Hepatocyte (in vitro differentiated cells): ENCODE results near the gene FUCA2. TPM values are rescaled to one million over a fixed set of nuclear protein-coding genes. Genes with fewer than 3 reads are reported as not detected.

Experiments used
- DNase-seq: peaks from one replicate; pipeline ENCODE4 v3.0.0-alpha.2; 2016; ENCODE audit warnings: low spot score
- H2AFZ ChIP-seq: fragments of 200-600 bp; sonication (generic); 2 replicates; pipeline ENCODE4 v1.6.0; 2016; ENCODE audit warnings: antibody characterized with exemption, mild to moderate bottlenecking
- H3K27ac ChIP-seq: fragments of 200-600 bp; sonication (generic); 2 replicates; pipeline ENCODE4 v1.5.1; 2016; ENCODE audit warnings: mild to moderate bottlenecking
- H3K27me3 ChIP-seq: fragments of 200-600 bp; sonication (generic); 2 replicates; pipeline ENCODE4 v1.6.1; 2016
- H3K36me3 ChIP-seq: fragments of 200-600 bp; sonication (generic); replicated peaks from 2 replicates; pipeline ENCODE4 v1.5.1; 2016; ENCODE audit warnings: low read depth; ENCODE audit not compliant: insufficient read depth
- H3K4me1 ChIP-seq: fragments of 200-600 bp; sonication (generic); 2 replicates; pipeline ENCODE4 v1.5.1; 2016; ENCODE audit warnings: mild to moderate bottlenecking, moderate library complexity; ENCODE audit not compliant: insufficient read depth
- H3K4me2 ChIP-seq: fragments of 200-600 bp; sonication (generic); 2 replicates; pipeline ENCODE4 v1.6.0; 2016
- H3K4me3 ChIP-seq: fragments of 200-600 bp; sonication (generic); 2 replicates; pipeline ENCODE4 v1.5.1; 2016; ENCODE audit warnings: mild to moderate bottlenecking
- H3K79me2 ChIP-seq: fragments of 200-600 bp; sonication (generic); 2 replicates; pipeline ENCODE4 v1.6.0; 2017; ENCODE audit warnings: mild to moderate bottlenecking
- H3K9me2 ChIP-seq: fragments of 200-600 bp; sonication (generic); replicated peaks from 2 replicates; pipeline ENCODE4 v1.6.0; 2017; ENCODE audit warnings: mild to moderate bottlenecking; ENCODE audit not compliant: insufficient read depth
- H3K9me3 ChIP-seq: fragments of 200-600 bp; sonication (generic); 2 replicates; pipeline ENCODE4 v1.5.1; 2016; ENCODE audit warnings: low read depth, mild to moderate bottlenecking
- H4K20me1 ChIP-seq: fragments of 200-600 bp; sonication (generic); 2 replicates; pipeline ENCODE4 v1.6.0; 2016; ENCODE audit warnings: mild to moderate bottlenecking; ENCODE audit not compliant: insufficient read depth, poor library complexity, severe bottlenecking
- EZH2 ChIP-seq: fragments of 200-600 bp; sonication (generic); IDR thresholded peaks from 2 replicates; pipeline ENCODE4 v1.6.1; 2016; ENCODE audit warnings: antibody characterized with exemption, mild to moderate bottlenecking, borderline replicate concordance
- EZH2phosphoT487 ChIP-seq: fragments of 200-600 bp; sonication (generic); IDR thresholded peaks from one replicate; pipeline ENCODE4 v1.6.1; 2018; ENCODE audit warnings: antibody characterized with exemption, mild to moderate bottlenecking, low read depth, moderate library complexity; ENCODE audit not compliant: unreplicated experiment, severe bottlenecking
- WGBS: methylation state at CpG from one replicate; pipeline ENCODE4 v1.1.6; 2016; ENCODE audit warnings: low lambda C conversion rate; ENCODE audit errors: missing lambda C conversion rate; 5-methylcytosine and 5-hydroxymethylcytosine counted together
- polyA plus RNA-seq: library from polyadenylated mRNA; unstranded; fragments of >200 nt; fragmentation: Nextera tagmentation; extraction: Ambion mirVana; gene quantifications from 2 replicates; pipeline ENCODE4 v1.2.1, GENCODE V29; 2016
- total RNA-seq: library from RNA; depleted of rRNA; stranded (reverse); fragments of >200 nt; gene quantifications from 2 replicates; pipeline ENCODE4 v1.2.3, GENCODE V29; 2014
- TF ChIP-seq, protein P1 (sequence below): fragments of 200-600 bp; sonication (generic); IDR thresholded peaks from 2 replicates; pipeline ENCODE4 v1.5.1; 2016; ENCODE audit warnings: antibody characterized with exemption, mild to moderate bottlenecking; ENCODE audit not compliant: poor library complexity

The FUCA2 gene
- total and polyA plus RNA-seq, 2 experiments from 2014 or later, result 117 to 142 TPM

DNA sequence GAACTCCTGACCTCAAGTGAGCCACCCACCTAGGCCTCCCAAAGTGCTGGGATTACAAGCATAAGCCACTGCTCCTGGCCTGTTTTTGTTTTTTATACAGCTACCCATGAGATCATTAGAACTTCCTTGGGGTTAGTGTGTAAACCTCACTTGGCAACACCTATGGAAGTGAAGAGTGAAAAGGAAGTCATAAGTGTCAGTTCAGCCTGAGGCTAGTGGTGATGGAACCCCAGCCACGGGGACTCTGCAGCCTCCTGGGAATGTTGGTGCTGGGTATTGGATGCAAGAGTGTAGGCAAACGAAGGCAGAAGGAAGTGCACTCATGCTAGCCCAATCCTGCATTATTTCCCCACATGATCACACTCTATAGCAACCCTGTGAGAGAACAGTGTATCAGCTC lies 33.6 kb upstream of the FUCA2 start:
- no peaks in the 10 kb centered on the region for H3K27me3 ChIP-seq
- no peak overlapping the region for H3K4me3 ChIP-seq
- H4K20me1 ChIP-seq, result no peaks in the 10 kb centered on the region
- H3K79me2 ChIP-seq, result peaks cover 67% of the 10 kb centered on the region
- 48% methylated on average over 2 of the region's 2 CpGs for WGBS
- no peak for DNase-seq
- peaks cover 44% of the 10 kb centered on the region for H3K4me1 ChIP-seq
- no peaks in the 10 kb centered on the region for H3K36me3 ChIP-seq
- no peak overlapping the region for H2AFZ ChIP-seq
- peak overlapping the region; percentile 96 for H3K27ac ChIP-seq
- no peak overlapping the region for H3K4me2 ChIP-seq
- no peaks in the 10 kb centered on the region for H3K9me3 ChIP-seq
- no peak for TF ChIP-seq EZH2
- TF ChIP-seq EZH2phosphoT487, result no peak
- TF ChIP-seq, protein P1, sequence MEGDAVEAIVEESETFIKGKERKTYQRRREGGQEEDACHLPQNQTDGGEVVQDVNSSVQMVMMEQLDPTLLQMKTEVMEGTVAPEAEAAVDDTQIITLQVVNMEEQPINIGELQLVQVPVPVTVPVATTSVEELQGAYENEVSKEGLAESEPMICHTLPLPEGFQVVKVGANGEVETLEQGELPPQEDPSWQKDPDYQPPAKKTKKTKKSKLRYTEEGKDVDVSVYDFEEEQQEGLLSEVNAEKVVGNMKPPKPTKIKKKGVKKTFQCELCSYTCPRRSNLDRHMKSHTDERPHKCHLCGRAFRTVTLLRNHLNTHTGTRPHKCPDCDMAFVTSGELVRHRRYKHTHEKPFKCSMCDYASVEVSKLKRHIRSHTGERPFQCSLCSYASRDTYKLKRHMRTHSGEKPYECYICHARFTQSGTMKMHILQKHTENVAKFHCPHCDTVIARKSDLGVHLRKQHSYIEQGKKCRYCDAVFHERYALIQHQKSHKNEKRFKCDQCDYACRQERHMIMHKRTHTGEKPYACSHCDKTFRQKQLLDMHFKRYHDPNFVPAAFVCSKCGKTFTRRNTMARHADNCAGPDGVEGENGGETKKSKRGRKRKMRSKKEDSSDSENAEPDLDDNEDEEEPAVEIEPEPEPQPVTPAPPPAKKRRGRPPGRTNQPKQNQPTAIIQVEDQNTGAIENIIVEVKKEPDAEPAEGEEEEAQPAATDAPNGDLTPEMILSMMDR, result no peak
- no peaks in the 10 kb centered on the region for H3K9me2 ChIP-seq

DNA sequence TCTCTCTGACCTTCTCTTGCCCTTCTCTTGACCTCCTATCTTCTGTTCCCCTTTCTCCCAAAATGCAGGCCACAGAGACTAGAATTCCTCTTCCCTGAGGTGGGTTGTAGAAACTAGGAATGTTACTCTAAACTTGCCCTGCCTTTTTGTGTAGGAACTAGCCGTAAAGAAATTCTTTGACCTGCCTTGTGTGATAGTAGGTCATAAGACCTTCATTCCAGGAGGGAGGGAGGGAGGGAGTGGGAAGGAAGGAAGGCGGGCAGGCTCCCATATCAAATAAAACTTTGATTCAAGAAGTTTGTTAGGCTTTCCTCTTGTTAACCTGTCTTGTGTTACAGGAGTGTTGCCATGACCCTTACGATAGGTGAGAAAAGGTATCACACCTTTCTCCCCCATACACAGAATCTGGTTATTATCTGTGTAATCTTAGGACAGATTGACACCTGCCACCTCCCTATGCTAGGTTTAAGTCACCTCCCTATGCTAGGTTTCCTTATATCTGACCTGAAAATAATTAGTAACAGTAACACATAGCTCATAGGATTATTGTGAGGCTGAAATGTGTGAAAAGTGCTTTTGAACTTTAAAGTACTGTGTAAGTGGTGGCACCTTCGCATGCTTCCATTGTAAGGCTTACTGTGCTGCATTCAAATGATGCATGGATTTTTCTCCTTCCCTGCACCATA lies 32.6 kb upstream of the FUCA2 start:
- Histone ChIP-seq H3K79me2 (peaks cover 77% of the 10 kb centered on the region), H3K4me2 (peak overlapping the region; percentile 50), H3K27me3 (no peaks in the 10 kb centered on the region), H2AFZ (no peak overlapping the region), H3K4me1 (peaks cover 35% of the 10 kb centered on the region), H3K4me3 (no peak overlapping the region), H3K36me3 (no peaks in the 10 kb centered on the region), H3K9me3 (no peaks in the 10 kb centered on the region), H3K9me2 (no peaks in the 10 kb centered on the region), H4K20me1 (no peaks in the 10 kb centered on the region), H3K27ac (peak overlapping the region; percentile 96)
- WGBS, result 65% methylated on average over 4 of the region's 4 CpGs
- TF ChIP-seq, protein P1, result no peak
- no peak for TF ChIP-seq EZH2
- DNase-seq, result no peak

DNA sequence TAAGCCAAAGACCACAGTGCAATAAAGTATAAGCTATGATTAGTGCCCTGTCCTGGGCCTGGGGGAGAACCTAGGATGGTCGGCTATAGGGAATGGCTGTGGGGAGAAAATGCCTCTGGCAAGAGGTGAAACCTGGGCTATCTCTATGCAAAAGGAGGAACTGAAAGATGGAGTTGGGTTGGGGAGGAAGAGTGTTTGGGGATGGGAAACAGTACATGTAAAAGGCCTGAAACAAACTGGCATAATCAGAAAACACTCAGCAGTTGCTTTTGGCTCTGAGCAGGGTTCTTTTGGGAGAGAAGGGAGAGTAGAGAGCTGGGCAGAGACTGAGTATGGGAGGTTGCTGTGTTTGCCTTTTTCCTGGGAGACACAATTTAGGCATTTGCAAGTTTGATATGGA lies 31.9 kb upstream of the FUCA2 start:
- Histone ChIP-seq H3K36me3 (no peaks in the 10 kb centered on the region), H3K79me2 (peaks cover 79% of the 10 kb centered on the region), H3K4me2 (peak overlapping the region; percentile 50), H3K27me3 (no peaks in the 10 kb centered on the region), H3K4me1 (peaks cover 32% of the 10 kb centered on the region), H3K4me3 (no peak overlapping the region), H4K20me1 (no peaks in the 10 kb centered on the region), H2AFZ (no peak overlapping the region), H3K27ac (peak overlapping the region; percentile 96), H3K9me3 (no peaks in the 10 kb centered on the region), H3K9me2 (no peaks in the 10 kb centered on the region)
- DNase-seq, result no peak
- 62% methylated on average over 1 of the region's 1 CpG for WGBS
- TF ChIP-seq, protein P1, result no peak
